Left kidney (tissue), 2 donors: ENCODE data around the gene ZNF579. TPM values are rescaled to one million over a fixed set of nuclear protein-coding genes. Genes with fewer than 3 reads are reported as not detected.

Source experiments
- DNase-seq: peaks from one replicate; pipeline ENCODE4 v3.0.0-alpha.2; 2013
- polyA plus RNA-seq: library from polyadenylated mRNA; unstranded; fragments of 120-200 nt; gene quantifications from one replicate; pipeline ENCODE4 v1.2.1, GENCODE V29; 2013; ENCODE audit not compliant: insufficient read length

ZNF579 gene
- polyA plus RNA-seq, 1 donor, result 16.1 TPM

DNA sequence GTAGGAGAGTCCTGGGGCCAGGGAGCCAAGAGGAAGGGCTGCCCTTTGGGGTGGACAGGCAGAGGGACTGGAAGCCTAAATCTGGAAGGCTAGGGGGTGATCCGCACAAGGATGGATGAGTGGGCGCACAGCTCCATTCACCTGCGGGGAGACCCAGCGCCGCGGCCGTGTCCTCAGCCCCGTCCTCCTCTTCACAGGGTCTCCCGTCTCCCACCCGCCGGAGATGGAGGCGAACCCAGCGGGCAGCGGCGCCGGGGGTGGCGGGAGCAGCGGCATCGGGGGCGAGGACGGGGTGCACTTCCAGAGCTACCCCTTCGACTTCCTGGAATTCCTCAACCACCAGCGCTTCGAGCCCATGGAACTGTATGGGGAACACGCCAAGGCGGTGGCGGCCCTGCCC, 32.7 kb upstream of the ZNF579 start:
- no peak for DNase-seq

DNA sequence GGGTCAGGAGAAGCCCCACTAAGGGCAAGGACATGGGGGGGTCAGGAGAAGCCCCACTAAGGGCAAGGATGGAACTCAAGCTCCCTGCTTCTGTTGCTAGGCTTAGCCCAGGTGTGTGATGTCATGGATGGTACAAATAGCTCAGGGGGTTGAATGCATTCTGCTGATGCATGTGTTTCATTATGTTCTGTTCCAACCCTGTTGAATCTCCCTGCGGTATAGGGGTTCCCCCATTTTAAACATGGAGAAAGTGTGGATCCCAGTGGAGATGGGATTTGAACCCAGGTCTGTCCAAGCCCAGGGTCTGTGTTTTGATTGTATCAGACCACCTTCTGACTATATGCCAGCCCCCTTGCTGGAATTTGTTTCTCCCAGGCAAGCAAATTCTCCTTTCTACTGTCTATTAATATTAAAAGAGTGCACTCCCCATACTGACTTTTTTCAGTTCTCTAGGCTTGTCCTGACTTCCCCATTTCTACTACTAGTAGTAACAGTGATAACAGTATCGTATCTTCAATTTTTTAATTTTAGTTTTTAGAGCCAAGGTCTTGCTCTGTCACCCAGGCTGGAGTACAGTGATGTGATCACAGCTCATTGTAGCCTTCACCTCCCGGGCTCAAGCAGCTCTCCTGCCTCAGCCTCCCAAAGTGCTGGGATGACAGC, 31.5 kb upstream of the ZNF579 start:
- no peak for DNase-seq

DNA sequence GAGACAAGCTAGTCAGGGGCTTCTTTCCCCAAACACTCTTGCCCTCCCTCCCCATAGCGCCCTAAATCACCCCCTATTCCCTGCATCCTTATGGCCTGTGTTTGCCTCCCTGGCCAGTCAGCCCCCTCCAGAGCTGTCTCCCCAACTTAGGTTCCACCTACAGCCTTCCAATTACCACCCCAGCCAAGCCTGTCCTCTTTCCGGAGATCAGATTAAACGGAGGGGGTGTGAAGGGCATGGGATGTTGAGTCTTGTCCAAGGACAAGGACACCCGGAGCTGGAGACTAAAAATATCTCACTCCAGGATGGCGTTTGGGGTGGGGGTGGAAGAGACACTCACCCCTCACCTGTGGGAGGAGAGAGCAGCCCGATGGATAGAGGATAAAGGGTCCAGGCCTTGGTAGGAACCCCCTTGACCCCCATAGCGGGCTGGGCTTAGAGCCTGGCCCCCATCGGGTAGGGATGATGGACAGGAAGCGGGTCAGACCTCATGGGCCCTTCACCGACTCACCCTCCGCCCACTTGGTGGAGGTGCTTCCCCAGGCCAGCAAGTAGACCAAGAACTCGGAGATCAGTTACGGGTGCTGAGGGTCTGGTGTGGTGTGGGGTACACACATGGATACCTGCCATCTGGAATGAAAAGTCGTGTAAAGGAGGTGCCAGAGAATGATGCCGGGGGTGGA, 30.8 kb upstream of the ZNF579 start:
- no peak for DNase-seq

DNA sequence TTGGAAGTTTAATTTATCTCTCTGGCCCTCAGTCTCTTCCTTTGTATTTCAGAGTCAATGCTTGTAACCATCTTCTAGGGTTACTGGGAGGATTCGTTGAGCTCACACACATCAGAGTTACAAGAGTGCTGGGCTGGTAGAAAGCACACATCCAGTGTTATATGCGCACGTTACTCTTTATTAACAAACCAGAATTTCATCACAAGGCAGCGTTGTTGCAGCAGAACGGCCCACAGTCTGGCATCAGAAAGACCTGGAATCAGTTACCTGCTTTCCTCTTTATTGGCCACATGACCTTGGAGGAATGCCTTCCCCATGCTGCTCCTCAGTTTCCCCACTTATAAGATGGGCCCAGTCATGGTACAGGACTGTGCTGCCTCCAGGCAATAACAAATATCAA, 28.7 kb upstream of the ZNF579 start:
- no peak for DNase-seq

DNA sequence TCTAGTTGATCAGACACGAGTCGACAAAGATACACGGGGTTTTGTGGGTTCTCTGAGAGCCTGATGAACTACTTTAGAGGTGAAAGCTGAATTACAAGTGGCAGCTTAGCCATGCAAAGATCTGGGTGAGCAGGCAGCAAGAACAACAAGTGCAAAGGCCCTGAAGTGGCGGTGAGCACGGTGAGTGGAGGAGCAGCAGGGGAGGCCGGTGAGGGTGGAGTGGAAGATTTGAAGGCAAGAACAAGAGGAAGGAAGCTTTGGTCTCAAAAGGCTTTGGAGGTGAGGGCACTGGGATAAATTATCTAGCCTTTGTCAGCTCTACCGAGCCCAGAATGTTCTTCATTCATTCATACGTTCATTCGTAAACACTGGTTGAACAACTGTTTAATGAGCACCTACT, 26.2 kb upstream of the ZNF579 start:
- no peak for DNase-seq

DNA sequence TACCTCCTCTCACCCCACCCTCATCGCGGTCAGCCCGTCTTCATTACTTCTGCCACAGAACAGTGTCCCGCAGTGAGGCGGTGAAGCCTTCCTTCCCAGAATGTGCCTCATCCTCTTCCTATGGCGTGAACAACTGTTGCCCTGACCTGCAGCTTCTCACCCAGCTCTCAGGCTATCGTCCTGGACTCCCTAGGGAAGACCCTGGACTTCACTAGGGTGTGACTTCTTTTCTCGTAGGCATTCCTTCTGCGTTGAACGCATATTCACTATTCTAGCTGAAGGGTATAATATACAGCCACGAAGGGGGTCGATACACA, 25.8 kb upstream of the ZNF579 start:
- DNase-seq, result no peak

DNA sequence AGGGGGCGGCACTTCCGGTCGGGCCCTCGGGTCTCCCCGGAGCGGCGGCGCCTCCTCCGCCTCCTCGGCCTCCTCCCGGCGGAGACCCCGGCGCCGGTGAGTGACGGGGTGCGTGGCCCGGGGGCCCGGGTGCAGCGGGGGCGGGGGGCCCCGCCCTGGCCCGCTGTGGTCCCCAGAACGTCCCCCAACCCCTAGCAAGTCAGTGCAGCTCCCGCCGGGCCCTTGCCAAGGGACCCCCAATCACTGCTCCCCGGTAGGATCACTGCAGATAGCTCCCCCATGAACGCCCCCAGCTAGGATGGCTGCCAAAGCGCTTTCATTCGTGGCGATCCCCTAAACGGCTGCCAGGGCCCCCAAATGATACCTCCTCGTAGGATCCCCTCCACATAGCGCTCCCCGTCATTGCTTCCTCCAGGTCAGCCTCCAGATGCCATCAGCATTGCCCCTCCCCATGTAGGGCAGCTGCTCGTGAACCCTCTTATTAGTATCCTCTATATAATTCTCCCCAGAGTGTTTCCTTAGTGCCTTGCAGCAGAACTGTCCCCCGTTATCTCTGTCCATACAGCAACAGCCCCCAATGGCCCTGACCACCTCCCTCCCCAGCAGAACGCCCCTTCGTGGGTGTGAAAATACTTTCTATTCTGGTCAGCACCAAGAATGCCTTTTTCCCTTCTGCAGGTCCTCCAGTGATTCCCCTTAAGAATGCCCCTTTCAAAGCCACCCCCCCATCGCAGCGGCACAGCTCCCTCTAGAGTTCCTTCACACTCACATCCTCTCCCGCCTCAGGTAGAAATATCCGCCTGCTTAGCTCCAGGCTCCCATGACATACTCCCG, 25.2 kb upstream of the ZNF579 start, which contains the start of gene ZNF865:
TSS of gene ZNF865 (plus strand) at position 11 of the 834 bp plus-strand sequence. CDS start 7,972 bp downstream, outside the sequence.
- DNase-seq, result peak; percentile 86

DNA sequence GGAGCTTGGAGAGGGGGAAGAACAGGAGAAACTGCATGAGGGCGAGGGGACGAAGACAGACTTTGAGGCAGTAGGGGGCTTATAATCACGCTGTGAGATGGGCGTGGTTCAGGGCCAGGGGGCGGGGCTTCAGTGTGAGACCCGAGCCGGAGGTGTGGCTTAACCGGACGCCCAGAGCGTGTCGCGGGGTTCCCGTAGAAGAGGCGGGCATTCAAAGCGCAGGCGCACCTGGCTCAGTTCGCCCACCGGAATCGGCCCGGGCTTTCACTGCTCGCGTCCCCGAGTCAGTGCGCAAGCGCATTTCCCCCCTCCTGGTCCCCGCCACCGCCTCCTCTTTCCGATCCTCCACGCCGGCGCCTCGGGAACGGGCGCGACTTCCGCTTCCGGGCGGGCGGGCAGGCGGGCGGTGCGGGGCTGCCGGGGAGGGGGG, 24.6 kb upstream of the ZNF579 start:
- peak; percentile 97 for DNase-seq

DNA sequence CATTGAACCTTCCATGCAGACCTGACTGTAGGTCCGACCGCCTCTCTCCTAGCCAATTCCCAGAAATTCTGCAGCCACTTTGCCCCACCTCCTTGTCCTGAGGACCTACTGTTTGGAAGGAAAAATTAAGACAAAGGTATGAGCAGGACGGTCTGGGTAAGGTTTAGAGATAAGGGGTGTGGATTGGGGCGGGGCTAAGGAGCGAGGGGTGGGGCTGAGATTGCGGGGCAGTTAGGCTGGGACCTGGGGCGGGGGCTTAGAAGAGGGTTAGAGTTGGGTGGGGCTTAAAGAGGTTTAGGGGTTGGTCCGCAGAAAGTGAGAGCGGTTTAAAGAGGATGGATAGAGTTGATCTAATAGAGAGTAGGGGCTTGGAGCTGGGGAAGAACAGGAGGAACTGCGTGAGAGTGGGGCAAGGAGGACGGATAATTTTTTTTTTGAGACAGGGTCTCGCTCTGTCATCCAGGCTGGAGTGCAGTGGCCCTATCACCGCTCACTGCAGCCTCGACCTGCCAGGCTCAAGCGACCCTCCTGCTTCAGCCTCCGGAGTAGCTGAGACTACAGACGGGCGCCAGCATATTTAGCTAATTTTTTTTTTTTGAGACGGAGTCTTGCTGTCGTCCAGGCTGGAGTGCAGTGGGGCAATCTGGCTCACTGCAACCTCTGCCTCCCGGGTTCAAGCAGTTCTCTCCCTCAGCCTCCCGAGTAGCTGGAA, 23.1 kb upstream of the ZNF579 start:
- no peak for DNase-seq

DNA sequence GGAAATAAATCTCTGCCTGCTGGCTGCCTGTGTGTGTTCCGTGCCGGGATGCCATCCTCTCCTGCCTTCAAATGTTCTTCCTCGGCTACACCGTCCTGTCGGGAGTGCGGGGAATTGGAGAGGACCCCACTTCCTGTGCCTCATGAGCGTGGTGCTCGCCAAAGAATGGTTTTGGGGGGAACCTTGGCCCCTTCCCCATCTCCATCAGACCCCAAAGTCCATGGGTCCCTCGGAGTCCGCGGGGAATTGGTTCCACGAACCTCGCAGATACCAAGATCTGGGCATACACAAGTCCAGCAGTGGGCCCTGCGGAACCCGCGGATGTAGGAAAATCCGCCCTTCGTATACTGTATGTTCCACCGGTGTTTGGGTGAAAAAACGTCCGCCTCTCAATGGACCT, 22.5 kb upstream of the ZNF579 start:
- no peak for DNase-seq

DNA sequence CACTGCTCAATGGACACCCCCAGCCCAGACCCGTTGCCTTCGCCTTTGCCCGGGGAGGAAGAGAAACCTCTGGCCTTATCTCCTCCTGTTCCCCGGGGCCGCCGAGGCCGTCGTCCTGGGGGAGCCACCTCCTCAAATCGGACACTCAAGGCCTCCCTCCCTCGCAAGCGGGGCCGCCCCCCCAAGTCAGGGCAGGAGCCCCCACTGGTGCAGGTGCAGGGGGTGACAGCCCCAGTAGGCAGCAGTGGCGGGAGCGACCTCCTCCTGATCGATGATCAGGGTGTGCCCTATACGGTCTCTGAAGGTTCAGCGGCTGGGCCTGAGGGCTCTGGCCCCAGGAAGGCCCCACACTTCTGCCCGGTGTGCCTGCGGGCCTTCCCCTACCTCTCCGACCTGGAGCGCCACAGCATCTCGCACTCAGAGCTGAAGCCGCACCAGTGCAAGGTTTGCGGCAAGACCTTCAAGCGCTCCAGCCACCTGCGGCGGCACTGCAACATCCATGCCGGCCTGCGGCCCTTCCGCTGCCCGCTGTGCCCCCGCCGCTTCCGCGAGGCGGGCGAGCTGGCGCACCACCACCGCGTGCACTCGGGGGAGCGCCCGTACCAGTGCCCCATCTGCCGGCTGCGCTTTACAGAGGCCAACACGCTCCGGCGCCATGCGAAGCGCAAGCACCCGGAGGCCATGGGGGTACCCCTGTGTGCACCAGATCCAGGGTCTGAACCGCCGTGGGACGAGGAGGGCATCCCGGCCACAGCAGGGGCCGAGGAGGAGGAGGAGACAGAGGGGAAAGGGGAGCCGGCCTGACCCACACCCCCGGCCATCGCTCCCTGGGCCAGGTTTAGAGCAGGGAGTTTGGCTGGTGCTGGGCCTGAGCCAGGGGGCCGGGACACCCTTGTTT, 21.7 kb upstream of the ZNF579 start:
- DNase-seq, result no peak

DNA sequence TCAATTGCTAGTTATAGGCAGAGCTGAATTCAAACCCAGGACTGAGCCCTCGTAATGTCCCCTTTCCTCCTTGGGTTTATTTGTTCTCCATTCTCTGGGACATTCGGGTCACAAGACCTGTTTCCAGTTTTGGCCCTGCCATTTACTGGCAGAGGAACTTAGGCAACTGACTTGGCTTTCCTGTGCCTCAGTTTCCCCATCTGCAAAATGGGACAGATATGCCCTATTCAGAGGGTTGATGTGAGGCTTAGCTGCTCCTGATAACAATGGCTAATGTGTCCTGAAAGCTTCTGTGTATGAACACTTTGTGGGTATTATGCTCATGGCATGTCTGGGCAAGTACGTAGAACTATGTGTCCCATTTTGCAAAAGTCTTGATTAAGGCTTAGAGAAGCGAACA, 20.4 kb upstream of the ZNF579 start:
- DNase-seq, result no peak

DNA sequence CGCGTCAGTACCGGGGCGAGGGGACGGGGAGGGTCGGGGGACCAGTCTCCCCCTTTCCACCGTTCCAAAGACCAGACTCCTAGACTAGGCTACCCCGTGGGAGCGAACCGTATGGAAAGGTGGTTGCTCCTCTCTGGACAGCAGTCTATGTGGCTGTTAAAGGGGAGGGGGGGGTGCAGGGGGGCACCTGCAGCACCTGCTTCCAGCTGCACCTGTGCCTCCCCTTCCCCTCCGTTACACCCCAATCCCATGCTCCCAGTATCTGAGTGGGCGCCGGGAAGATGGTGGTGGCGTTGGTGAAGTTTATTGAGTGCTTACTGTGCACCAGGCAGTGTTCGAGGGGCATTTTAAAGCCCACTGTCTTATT, 20.0 kb upstream of the ZNF579 start:
- no peak for DNase-seq

DNA sequence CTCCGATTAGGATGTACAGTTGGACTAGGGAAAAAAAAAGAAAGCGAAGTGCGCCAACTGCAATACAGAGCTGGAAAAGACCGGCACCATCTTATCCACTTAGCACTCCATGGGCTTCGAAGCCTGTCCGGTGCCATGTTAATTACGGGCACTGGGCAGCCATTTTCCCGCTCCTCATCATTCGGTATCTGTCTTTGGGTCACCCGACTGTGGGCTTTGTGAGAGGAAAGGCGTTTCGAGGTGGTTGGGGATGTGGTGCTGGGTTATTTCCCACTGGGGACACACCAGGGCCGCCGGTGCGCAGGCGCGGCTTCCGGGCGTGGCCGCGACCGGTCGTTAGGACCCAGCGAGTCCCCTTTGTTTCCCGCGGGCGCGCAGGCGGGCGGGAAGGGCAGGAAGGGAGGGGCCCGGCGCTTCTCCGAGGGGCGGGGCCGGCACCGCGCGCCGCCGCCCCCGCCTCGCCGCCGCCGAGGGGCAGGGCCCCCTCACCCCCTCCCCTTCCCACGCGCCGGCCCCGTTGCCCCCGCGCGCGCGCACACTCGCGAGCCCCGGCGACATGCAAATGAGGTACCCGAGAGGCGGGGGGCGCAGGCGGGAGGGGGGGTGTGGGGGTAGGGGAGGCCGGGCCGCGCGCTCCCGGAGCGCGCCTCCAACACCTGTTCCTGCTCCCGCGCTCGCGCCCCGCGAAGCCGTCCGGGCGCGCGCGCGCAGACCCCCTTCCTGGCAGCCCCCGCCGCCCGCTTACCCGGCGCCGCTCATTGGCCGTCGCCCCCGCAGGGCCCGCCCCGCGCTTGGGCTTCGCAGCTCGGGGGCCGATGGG, 19.4 kb upstream of the ZNF579 start, which contains the start of gene ZNF524:
TSS of gene ZNF524 (plus strand) at position 447 of the 820 bp plus-strand sequence. CDS start 1,825 bp downstream, outside the sequence.
- peak; percentile 94 for DNase-seq

DNA sequence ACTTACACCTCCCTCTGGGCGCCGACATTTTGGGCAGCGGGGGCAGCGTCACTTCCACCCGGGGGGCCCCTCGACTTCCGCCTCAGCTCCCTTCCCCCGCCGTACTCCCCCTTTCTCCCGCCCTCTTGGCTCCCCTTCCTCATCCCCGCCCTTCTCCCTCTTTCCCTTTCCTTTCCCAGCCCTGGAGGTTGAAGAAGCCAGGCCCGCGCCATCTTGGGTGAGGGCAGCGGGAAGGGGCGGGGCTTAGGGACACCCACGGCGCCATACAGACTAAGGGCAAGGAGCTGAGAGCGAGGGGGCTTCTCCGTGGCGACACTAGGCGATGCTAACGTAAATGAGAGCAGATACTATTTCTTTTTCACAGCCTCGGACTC, 18.8 kb upstream of the ZNF579 start, which contains the start of gene FIZ1:
TSS of gene FIZ1 (minus strand) at position 50 of the 374 bp plus-strand sequence. CDS start 1,652 bp downstream, outside the sequence.
- peak; percentile 100 for DNase-seq

DNA sequence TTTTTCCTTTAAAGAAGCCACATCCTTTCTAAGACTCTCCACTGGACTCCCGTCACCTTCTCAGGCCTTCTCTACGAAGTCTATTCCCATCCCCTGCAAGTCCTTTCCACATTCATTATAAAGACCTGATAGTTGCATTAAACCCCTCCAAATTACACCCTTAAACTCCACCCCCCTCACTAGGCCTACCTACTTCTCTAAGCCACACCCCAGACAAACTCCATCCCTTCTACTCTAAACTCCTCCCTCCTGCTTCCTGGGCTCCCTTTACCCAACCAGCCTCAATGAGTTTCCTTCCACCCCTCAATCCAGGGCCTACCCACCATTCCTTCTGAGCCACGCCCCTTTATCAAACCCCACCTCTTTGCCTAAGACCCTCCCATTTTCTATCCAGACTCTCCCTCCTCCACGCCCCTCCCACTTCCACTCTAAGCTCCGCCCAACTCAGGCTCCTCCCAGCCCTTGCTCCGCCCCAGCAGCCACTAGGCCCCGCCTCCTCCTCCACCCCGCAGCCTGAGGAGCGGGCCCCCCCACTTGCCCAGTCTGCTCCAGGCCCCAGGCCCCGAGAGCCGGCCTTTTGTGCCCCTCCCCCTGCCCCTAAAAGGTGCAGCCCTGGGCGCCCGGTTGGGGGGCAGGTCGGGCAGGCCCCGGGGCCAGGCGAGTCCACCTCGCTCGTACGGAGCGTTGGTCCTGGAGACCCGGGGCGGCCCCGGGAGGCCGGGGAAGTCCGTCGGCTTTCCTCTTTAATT, 18.2 kb upstream of the ZNF579 start:
- DNase-seq, result peak; percentile 83

DNA sequence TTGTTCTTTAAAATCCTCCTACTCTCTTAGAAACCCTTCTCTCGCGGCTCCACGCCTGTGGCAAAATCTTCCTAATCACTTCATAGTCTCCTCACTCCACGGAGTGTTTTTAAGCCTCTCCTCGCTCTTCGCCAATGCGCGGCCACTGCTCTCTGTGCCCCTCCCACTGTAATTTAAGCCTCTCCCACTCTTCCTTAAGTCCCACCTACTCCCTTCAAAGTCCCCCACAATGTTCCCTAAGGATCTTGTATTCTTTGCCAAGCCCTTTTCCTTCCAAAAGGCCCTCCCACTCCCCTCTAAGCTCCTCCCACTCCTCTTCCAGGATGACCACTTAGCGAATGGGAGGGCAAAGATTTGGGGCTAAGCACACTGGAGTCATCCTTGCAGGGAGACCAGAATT, 17.4 kb upstream of the ZNF579 start:
- no peak for DNase-seq

DNA sequence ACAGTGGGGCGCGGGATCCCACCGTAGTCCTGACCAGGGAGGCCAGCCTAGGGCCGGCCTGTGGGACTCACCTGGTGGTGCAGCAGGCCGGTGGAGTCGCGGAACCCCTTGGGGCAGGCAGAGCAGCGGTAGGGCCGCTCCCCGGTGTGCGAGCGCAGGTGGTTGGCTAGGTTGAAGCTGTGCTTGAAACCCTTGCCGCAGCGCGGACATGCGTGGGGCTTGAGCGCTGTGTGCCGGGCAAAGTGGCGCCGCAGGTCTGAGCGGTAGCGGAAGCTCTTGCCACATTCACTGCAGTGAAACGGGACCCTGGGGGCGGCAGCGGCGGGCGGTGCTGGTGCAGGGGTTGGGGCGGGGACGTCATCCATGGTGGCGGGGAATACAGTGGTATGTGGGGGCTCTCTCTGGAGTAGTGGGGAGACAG, 16.9 kb upstream of the ZNF579 start:
- no peak for DNase-seq

DNA sequence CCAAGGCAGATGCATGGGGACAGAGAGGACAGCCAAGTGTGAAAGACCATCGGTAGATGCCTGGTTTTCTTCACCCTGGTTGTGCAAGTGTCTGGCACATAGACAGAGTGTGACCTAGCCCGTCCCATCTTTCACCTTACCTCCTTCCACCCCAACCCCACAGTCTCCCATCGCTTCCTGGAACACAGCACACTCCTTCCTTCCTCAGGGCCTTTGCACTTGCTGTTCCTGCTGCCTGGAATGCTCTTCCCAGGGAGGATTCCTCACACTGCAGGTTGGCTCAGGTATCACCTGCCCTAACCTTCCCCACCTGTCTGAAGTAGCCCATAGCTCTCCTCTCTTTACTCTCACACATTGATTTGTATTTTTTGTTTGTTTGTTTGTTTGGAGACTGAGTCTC, 15.7 kb upstream of the ZNF579 start:
- no peak for DNase-seq
